Mammary epithelial cell (primary cell): ENCODE data around the gene SENP7.

Experiments
- EZH2 ChIP-seq: IDR thresholded peaks from 2 replicates; pipeline ENCODE4 v1.6.1; 2012; ENCODE audit warnings: low read length, inconsistent platforms, borderline replicate concordance
- TF ChIP-seq, protein P1 (sequence below), 2 donors: IDR thresholded peaks in 1 of 2; conservative IDR thresholded peaks in 1 of 2; 2 replicates each; pipeline ENCODE4 v1.5.1; 2011 to 2012; ENCODE audit warnings: inconsistent platforms in 2 of 2, low read length in 2 of 2, mild to moderate bottlenecking in 2 of 2, control low read depth in 1 of 2, low read depth in 1 of 2; ENCODE audit not compliant: insufficient read depth in 1 of 2; ENCODE audit errors: extremely low read depth in 1 of 2

DNA sequence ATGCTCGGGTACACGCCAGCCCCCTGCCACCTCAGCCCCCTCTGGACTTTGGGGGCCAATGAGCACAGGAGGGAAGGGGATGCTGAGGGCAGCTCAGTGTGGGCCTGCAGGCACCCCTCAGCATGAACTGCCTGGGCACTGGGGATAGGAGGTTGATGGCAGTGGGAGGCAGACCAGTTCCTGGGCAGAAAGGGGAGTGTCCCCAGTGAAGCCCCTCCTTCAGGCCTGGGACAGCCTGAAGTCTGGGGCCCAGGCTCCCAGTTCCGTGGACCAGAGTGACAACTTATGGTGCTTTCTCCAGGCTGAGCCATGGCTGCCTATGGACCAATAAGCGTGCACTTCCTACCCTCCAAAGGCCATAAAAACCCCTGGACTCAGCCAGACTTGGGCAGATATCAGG, 129.4 kb downstream of the SENP7 start:
- TF ChIP-seq EZH2: no peak
- TF ChIP-seq, protein P1, sequence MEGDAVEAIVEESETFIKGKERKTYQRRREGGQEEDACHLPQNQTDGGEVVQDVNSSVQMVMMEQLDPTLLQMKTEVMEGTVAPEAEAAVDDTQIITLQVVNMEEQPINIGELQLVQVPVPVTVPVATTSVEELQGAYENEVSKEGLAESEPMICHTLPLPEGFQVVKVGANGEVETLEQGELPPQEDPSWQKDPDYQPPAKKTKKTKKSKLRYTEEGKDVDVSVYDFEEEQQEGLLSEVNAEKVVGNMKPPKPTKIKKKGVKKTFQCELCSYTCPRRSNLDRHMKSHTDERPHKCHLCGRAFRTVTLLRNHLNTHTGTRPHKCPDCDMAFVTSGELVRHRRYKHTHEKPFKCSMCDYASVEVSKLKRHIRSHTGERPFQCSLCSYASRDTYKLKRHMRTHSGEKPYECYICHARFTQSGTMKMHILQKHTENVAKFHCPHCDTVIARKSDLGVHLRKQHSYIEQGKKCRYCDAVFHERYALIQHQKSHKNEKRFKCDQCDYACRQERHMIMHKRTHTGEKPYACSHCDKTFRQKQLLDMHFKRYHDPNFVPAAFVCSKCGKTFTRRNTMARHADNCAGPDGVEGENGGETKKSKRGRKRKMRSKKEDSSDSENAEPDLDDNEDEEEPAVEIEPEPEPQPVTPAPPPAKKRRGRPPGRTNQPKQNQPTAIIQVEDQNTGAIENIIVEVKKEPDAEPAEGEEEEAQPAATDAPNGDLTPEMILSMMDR (conservative IDR thresholded peaks at IDR 0.05 in 1 of 2, IDR thresholded peaks at IDR 0.05 in 1 of 2; ENCODE audit: extremely low read depth in 1 of 2, insufficient read depth in 1 of 2, low read depth in 1 of 2, low read length in 2 of 2): no peak
